ENCODE measurements around the gene TCF4. TPM values are rescaled to one million over a fixed set of nuclear protein-coding genes. Genes with fewer than 3 reads are reported as not detected.

Gene TCF4
- total and polyA plus RNA-seq, 2 of the 13 experiments (the other 11 are each of a cell fraction or from before 2014, with no cell fraction given), result not detected

GRCh38 chr18:55541571-55541970 is 46.4 kb downstream of the TCF4 start:
- CTCF ChIA-PET (ENCODE audit: low intra/inter-chr PET ratio, low total read pairs), result no interaction called here
- no peaks in the 10 kb centered on the region for H3K79me2 ChIP-seq (ENCODE audit: insufficient read depth, low read length)
- TF ChIP-seq NRL (CRISPR knock-in tag; IDR thresholded peaks at IDR 0.05; ENCODE audit: borderline replicate concordance) (no peak), MXI1 (IDR thresholded peaks at IDR 0.05; ENCODE audit: borderline replicate concordance, low read depth, low read length) (no peak), ZNF652 (CRISPR knock-in tag; IDR thresholded peaks at IDR 0.05; ENCODE audit: borderline replicate concordance, low read depth) (no peak), ZNF792 (CRISPR knock-in tag; IDR thresholded peaks at IDR 0.05) (no peak), EP300 (IDR thresholded peaks at IDR 0.05; ENCODE audit: low read depth in 2 of 2, low read length in 2 of 2) (no peak), EP300 (CRISPR knock-in tag; IDR thresholded peaks at IDR 0.05; ENCODE audit: borderline replicate concordance) (no peak), FOXJ3 (CRISPR knock-in tag; IDR thresholded peaks at IDR 0.05; ENCODE audit: borderline replicate concordance) (no peak), SIX4 (CRISPR knock-in tag; IDR thresholded peaks at IDR 0.05) (no peak), ZNF761 (CRISPR knock-in tag; conservative IDR thresholded peaks at IDR 0.05) (no peak), NFE2 (CRISPR knock-in tag; IDR thresholded peaks at IDR 0.05) (no peak), ZNF274 (CRISPR knock-in tag; IDR thresholded peaks at IDR 0.05) (no peak), STAT5B (CRISPR knock-in tag; IDR thresholded peaks at IDR 0.05) (no peak), ZNF496 (CRISPR knock-in tag; IDR thresholded peaks at IDR 0.05; ENCODE audit: insufficient replicate concordance) (no peak), MXD4 (CRISPR knock-in tag; IDR thresholded peaks at IDR 0.05) (no peak), ELF1 (CRISPR knock-in tag; IDR thresholded peaks at IDR 0.05) (no peak), KDM6A (CRISPR knock-in tag; IDR thresholded peaks at IDR 0.05; ENCODE audit: low read depth) (no peak), RBM22 (optimal IDR thresholded peaks at IDR 0.05; ENCODE audit: low read length) (no peak), ZNF737 (CRISPR knock-in tag; IDR thresholded peaks at IDR 0.05; ENCODE audit: borderline replicate concordance) (no peak), SMAD9 (CRISPR knock-in tag; IDR thresholded peaks at IDR 0.05) (no peak)
- TF ChIP-seq, protein P1, sequence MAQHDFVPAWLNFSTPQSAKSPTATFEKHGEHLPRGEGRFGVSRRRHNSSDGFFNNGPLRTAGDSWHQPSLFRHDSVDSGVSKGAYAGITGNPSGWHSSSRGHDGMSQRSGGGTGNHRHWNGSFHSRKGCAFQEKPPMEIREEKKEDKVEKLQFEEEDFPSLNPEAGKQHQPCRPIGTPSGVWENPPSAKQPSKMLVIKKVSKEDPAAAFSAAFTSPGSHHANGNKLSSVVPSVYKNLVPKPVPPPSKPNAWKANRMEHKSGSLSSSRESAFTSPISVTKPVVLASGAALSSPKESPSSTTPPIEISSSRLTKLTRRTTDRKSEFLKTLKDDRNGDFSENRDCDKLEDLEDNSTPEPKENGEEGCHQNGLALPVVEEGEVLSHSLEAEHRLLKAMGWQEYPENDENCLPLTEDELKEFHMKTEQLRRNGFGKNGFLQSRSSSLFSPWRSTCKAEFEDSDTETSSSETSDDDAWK (CRISPR knock-in tag; IDR thresholded peaks at IDR 0.05), result no peak
- TF ChIP-seq, protein P2, sequence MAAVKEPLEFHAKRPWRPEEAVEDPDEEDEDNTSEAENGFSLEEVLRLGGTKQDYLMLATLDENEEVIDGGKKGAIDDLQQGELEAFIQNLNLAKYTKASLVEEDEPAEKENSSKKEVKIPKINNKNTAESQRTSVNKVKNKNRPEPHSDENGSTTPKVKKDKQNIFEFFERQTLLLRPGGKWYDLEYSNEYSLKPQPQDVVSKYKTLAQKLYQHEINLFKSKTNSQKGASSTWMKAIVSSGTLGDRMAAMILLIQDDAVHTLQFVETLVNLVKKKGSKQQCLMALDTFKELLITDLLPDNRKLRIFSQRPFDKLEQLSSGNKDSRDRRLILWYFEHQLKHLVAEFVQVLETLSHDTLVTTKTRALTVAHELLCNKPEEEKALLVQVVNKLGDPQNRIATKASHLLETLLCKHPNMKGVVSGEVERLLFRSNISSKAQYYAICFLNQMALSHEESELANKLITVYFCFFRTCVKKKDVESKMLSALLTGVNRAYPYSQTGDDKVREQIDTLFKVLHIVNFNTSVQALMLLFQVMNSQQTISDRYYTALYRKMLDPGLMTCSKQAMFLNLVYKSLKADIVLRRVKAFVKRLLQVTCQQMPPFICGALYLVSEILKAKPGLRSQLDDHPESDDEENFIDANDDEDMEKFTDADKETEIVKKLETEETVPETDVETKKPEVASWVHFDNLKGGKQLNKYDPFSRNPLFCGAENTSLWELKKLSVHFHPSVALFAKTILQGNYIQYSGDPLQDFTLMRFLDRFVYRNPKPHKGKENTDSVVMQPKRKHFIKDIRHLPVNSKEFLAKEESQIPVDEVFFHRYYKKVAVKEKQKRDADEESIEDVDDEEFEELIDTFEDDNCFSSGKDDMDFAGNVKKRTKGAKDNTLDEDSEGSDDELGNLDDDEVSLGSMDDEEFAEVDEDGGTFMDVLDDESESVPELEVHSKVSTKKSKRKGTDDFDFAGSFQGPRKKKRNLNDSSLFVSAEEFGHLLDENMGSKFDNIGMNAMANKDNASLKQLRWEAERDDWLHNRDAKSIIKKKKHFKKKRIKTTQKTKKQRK (IDR thresholded peaks at IDR 0.05; ENCODE audit: low read length), result no peak
- H4K20me1 ChIP-seq (ENCODE audit: insufficient read depth, low read length), result no peaks in the 10 kb centered on the region
- no peaks in the 10 kb centered on the region for H3K36me3 ChIP-seq (replicated peaks in 1 of 2; ENCODE audit: control insufficient read depth in 1 of 2, insufficient read depth in 2 of 2, low read length in 2 of 2)
- DNase-seq (ENCODE audit: low spot score), result no peak
- no peak overlapping the region for H3K27ac ChIP-seq (ENCODE audit: extremely low read length, insufficient read depth, low read length)
- POLR2A ChIA-PET, result no interaction called here
- H3K9ac ChIP-seq (ENCODE audit: insufficient read depth, low read depth, low read length), result no peak overlapping the region
- H3K4me2 ChIP-seq (ENCODE audit: low read depth, low read length), result no peak overlapping the region
- ATAC-seq, result no peak
- no peaks in the 10 kb centered on the region for H3K4me1 ChIP-seq (ENCODE audit: insufficient read depth, low read length)
- WGBS (ENCODE audit: low lambda C conversion rate), result 0% methylated on average over 2 of the region's 2 CpGs
- no peaks in the 10 kb centered on the region for H3K27me3 ChIP-seq (ENCODE audit: control insufficient read depth in 1 of 2, insufficient read depth in 2 of 2, low read length in 2 of 2)
- no TSS peak for BruUV-seq (replicated peaks)
- H3K9me3 ChIP-seq (ENCODE audit: low read length), result no peaks in the 10 kb centered on the region
- no peak for FAIRE-seq
- in situ Hi-C loops (cut with HindIII; ENCODE audit: extremely low pct_ligation_motif_present, low pct_unique_long_range_greater_than_20kb), result no loop called here
- H2AFZ ChIP-seq (ENCODE audit: low read length), result no peak overlapping the region
- no peak overlapping the region for H3K4me3 ChIP-seq (replicated peaks in 1 of 3; ENCODE audit: insufficient read depth in 1 of 3, low read depth in 2 of 3, low read length in 3 of 3)
- intact Hi-C loops (cut with micrococcal nuclease; ENCODE audit: unreplicated experiment), result no loop called here

Measured in HepG2 (cell line).